Aortic smooth muscle cell (primary cell): ENCODE measurements around the gene MAGT1. TPM values are rescaled to one million over a fixed set of nuclear protein-coding genes. Genes with fewer than 3 reads are reported as not detected.

Experiments used
- total RNA-seq: library from RNA; depleted of rRNA; stranded (reverse); fragments of >200 nt; gene quantifications from 2 replicates; pipeline ENCODE4 v1.2.3, GENCODE V29; 2014

Gene MAGT1
- 478 and 593 TPM in 2 replicates for total RNA-seq

DNA sequence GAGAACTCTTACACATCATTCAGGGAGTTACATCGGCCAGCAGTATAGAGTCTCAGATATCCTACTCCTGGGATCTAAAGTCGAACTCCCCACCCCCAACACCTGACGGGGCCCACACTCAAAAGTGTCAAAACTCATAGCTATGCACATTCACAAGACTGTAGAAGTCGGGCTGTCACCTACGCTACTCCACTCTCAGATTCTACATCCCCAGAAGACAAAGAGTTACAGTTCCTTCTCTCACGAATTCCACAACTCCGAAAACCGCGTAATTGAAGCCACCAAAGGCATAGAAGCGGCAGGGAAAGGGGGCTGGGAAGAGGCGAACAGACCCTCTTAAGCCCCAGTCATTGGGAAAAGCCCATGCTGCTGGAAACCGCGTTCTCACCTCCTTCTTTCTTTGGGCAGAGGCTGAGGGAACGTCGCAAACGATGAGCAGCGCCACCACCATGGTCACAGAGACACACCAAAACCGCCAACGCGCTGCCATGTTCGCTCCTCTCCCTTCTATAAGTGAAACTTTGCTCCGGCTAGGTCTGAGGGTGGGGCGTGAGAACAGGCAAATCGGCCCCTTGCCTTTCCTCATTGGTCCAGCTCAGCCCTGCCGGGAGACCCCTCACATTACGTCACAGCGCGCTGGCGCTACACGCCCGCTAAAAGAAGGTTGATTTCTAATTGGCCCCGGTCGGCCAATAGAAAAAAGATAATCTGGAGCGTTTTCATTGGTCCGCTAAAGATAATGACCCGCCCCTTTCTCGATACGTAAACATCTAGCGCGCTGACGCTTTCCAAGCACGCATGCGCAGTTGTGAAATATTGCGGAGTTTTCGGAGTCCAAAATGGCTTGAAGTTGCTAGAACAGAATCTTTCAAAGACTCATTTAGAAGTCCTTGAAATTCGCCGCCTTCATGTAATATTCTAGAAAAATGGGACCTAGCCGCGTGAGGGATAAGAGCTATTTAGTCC lies at the start of gene MAGT1:
Gene MAGT1, minus strand, starts transcription at position 515 of the 966 bp plus-strand sequence. Its CDS starts 25 bp downstream, at position 490.

GRCh38 chrX:77910108-77910840 lies 15.0 kb upstream of the MAGT1 start, which contains the start of gene ATP7A:
TSS of gene ATP7A (plus strand) at chrX:77910693. CDS start at chrX:77971642, 60,949 bp downstream.

GRCh38 chrX:77899081-77899828 lies 4.0 kb upstream of the MAGT1 start, which contains the start of gene COX7B:
TSS of gene COX7B (plus strand) at chrX:77899468. CDS start at chrX:77899554, 86 bp downstream.

GRCh38 chrX:77785486-77786364 lies 109.5 kb downstream of the MAGT1 start, which contains the start of gene ATRX:
TSS of gene ATRX (minus strand) at chrX:77786216. CDS start at chrX:77786001, 215 bp downstream.

Other genes starting within 250 kb of the MAGT1 start
- gene ATRX, start 109.2 kb downstream of the MAGT1 start, total RNA-seq: 118 and 138 TPM in 2 replicates
- 475 and 584 TPM in 2 replicates for gene COX7B, start 4.0 kb upstream of the MAGT1 start, total RNA-seq
- 18.2 and 20.3 TPM in 2 replicates for gene ATP7A, start 15.3 kb upstream of the MAGT1 start, total RNA-seq
- not detected in 2 replicates for gene PGAM4, start 74.2 kb upstream of the MAGT1 start, total RNA-seq
- gene PGK1, start 208.8 kb upstream of the MAGT1 start, total RNA-seq: 243 and 266 TPM in 2 replicates
- 46.8 and 50.9 TPM in 2 replicates for gene TAF9B, start 244.2 kb upstream of the MAGT1 start, total RNA-seq